Myocyte (in vitro differentiated cells): ENCODE data around the gene MAP3K6. TPM values are rescaled to one million over a fixed set of nuclear protein-coding genes. Genes with fewer than 3 reads are reported as not detected.
A peak's percentile ranks its signal among the peaks of the same experiment; 100 is the strongest.
"Not testable (repeated sequence)": the region's sequence is repeated elsewhere in the genome, so short reads cannot be mapped to it uniquely, and the experiment has no call there.

Experiments used
- DNase-seq: peaks from one replicate; pipeline ENCODE4 v3.0.0-alpha.2; 2012; ENCODE audit warnings: low read depth
- total RNA-seq: library from RNA; depleted of rRNA; stranded (reverse); fragments of >200 nt; gene quantifications from 2 replicates; pipeline ENCODE4 v1.2.3, GENCODE V29; 2014

Gene MAP3K6
- total RNA-seq, 1 donor from 2014 or later = 29.3 TPM

DNA sequence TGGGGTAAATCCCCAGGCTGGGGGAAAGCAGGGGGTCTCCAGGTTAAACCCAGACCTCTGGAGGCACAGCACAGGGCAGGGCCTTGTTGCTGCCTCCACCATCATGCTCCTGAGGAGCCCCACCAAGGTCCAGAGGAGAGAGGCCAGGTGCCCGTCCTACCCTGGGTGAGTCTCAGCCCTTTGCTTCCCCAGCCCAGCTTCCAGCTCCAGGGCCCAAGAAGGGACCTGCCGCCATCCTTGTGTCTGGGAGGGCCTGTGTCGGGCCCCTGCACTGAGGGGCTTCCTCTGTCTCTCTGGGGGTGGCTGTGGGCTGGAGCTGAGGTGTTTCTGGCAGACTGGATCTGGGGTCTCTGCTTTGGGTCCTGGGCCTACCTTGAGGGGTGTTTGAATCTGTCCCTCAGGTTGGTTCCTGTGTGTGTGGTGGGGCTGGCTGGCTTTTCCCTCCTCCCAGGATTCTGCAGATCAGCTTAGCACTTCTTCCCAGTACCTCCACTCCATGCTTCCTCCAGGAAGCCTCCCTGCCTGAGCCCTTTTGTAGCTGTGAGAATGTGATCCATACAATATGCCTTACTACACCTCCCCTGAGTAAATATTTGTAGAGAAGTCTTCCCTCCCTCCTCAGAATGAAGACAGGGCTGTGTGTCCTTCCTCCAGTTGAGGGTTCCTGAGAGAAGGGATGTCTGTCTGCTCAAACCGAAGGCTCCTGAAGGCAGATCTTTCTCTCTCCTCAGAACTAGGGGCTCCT is 31.8 kb upstream of the MAP3K6 start:
- DNase-seq = no peak

DNA sequence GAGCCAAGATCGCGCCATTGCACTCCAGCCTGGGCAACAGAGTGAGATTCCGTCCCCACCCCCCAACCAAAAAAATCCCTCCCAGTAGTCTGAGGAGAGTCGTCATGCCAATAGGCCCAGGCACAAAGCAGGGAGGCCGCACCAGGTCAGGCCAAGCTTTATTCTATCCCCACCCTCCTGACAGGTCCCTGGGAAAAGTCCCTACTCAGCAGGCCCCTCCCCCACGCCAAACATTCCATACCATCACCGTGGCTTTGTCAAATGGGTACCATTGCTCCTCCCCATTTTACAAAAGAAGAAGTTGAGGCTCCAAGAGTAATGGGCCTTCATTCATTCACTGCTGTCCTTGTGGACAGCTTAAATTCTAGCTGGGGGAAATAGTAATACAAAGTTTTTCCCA is 31.0 kb upstream of the MAP3K6 start:
- no peak for DNase-seq

DNA sequence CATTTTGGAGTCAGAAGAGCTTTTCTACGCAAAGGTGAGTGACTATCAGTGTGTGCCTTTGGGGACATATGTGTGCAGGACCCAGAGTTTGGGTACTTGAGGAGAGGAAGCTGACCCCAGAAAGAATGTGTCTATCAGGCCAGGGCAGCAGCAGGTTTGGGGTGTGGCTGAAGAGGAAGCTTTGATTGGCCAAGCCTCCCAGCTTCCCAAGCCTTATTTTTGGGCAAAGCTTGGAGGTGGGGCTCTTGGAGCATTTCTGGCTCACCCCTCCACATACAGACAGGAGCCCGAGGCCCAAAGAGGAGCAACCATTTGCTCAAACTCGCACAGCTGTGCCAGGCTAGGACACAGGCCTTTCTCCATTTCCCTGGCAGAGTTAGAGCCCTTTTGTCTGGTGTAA is 30.3 kb upstream of the MAP3K6 start:
- peak; percentile 63 for DNase-seq

DNA sequence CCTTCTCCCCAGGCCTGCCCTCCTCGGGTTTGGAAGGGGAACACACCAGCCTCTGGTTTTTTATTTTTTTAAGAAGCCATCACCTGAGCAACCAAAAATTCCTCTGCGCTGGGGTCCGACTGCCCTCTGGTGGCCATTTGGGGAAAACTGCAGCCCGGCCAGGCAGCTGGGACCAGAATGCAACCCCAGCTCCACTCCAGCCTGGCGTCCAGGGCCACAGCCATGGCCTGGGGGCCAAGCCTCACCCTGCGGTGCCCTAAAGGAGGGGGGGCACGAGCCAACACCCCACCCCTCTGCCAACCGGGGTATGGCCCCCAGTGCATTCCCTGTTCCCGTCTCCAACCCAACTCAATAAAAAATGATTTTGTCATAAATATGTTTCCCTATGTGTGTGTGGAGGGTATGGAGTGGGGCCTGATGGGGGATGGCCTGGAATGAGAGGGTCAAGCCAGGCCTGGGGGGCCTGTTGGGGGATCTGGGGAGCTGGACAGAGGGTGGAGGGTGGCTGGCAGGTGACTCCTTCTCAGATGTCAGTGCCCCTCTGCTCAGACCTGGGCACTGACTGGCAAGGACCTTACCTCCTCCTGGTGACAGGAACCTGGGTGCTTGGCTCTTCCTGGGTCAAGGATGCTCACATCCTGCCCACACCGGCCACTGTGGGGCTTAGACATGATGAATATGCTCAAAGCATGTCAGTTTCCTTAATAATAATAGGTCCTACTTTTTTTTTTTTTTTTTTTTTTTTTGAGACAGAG is 28.9 kb upstream of the MAP3K6 start:
- peak; percentile 77 for DNase-seq

DNA sequence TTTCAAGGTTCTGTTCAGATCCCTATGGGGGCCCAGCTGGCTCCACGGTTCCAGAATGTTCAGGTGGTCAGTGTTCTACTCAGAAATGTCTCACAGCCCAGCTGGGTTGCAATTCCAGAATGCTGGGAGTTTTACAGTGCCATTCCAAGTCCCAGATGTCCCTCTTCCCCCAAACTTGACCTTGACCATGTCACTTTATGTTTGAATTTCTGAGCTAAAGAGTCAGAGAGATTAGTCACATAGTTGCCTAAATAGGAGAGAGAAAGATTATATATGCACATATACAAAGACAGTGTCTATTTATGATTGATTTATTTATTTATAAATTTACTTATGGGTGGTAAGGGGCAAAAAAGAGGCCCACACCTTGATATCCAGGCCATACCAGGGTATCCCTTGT is 28.2 kb upstream of the MAP3K6 start:
- DNase-seq = no peak

DNA sequence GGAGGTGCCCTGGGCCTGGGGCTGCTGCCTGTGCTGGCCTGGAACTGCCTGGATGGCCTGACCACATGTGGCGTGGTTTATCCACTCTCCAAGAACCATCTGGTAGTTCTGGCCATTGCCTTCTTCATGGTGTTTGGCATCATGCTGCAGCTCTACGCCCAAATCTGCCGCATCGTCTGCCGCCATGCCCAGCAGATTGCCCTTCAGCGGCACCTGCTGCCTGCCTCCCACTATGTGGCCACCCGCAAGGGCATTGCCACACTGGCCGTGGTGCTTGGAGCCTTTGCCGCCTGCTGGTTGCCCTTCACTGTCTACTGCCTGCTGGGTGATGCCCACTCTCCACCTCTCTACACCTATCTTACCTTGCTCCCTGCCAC is 27.5 kb upstream of the MAP3K6 start:
- DNase-seq = no peak

DNA sequence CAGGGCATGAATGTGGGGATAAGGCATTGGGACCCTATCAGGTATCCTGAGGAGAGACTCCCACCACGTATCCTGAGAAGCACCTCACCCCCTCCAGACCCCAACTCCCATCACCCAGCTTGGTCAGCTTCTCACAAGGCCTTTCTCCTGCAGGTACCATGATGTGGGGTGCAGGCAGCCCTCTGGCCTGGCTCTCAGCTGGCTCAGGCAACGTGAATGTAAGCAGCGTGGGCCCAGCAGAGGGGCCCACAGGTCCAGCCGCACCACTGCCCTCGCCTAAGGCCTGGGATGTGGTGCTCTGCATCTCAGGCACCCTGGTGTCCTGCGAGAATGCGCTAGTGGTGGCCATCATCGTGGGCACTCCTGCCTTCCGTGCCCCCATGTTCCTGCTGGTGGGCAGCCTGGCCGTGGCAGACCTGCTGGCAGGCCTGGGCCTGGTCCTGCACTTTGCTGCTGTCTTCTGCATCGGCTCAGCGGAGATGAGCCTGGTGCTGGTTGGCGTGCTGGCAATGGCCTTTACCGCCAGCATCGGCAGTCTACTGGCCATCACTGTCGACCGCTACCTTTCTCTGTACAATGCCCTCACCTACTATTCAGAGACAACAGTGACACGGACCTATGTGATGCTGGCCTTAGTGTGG is 27.0 kb upstream of the MAP3K6 start:
- DNase-seq = no peak

DNA sequence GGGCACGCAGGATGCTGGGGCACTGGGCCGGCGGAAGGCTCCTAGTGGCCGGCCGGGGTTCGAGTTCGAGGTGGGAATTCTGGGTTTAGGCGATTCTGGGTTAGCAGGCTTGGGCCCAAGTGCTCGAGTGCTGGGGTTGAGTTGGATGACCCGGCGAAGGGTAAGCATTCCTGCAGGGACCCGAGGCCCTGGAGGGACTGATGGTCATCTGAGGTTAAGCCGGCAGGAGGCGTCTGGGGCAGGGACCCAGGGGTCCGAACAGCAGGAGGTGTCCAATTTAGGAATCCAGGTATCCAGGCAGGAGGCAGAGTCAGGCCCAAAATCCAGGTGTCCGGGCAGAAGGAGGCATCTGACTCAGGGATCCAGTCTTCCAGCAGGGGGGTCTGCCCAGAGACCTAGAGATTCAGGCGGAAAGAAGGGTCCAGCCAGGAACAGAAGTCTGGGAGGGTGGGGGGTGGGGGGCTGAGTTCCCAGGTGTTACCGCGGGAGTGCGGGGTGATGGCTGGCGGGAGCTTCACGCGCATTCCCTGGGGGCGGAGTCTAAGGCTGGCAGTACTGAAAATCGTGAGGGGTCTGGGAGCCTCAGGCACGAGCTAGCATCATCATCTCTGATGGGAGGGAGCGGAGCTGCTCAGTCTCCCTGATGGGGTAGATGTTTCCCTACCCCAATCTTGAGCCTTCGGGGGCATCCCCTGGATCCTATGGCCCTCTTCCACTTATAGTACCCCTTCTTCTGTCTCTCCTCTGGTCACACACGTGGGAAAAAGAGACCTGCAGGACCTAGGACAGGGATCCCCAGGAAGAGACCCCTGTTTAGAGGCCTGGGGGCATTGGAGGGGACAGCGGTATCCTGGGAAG is 26.2 kb upstream of the MAP3K6 start:
- peak; percentile 34 for DNase-seq

DNA sequence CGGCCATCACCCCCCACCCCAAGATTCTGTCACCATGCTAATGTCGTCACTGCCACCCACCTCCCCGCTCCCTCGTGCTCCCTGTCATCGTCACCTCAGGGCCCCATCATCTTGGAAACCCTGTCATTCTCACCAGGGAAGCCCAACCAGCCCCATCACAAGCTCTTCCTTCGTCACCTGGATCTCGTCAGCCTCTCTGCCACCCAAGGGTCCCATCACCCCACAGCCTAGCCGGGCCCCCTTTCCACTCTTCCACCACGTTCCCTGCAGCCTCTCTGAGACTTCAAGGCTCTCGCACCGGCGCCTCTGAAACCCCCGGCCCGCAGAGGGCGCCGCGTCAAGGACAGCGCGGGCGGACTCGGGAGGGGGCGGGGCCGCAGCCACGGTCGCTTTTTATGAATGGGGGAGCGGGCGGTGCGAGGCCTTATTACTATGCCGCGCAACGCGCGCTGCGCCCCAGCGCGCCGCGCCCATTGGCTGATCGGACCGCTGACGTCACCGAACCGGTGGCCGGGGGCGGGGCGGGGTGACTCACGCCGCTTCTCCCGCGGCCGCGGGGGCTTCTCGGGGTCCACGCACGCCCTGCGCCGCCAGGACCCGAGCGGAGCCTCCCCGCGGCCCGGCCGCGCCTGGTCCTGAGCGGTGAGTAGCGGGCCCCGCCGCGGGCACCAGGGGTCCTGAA is 25.5 kb upstream of the MAP3K6 start, which contains the start of gene GPR3:
TSS of gene GPR3 (plus strand) at position 527 of the 682 bp plus-strand sequence. CDS start 1,177 bp downstream, outside the sequence.
- peak; percentile 91 for DNase-seq

DNA sequence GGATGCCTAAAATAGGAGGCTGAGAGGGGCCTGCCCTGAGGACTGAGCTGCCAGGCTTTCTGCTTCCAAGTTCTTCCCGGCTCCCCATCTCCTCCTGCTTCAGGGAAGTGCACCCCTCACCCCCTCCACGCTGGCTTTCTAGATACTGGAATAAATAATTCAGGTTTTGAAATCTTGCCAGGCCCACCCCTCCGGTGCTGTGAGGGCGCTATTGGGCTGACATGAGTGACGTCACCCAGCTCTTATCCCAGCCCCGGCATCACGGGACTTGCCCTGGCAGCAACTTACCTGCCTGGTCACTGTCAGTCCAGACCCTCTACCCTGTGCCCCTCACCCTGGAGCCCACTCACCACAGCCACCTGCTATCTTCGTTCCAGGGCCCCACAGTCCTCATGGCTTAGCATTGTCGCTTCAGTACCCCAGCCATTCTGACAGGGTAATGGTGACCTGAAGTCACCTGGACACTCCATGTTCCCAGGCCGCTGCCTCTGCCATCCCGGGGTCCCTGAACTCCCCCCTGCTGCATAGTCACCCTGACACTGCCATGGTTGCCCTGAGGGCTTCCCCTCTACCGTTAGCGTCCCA is 24.8 kb upstream of the MAP3K6 start:
- DNase-seq = peak; percentile 48

DNA sequence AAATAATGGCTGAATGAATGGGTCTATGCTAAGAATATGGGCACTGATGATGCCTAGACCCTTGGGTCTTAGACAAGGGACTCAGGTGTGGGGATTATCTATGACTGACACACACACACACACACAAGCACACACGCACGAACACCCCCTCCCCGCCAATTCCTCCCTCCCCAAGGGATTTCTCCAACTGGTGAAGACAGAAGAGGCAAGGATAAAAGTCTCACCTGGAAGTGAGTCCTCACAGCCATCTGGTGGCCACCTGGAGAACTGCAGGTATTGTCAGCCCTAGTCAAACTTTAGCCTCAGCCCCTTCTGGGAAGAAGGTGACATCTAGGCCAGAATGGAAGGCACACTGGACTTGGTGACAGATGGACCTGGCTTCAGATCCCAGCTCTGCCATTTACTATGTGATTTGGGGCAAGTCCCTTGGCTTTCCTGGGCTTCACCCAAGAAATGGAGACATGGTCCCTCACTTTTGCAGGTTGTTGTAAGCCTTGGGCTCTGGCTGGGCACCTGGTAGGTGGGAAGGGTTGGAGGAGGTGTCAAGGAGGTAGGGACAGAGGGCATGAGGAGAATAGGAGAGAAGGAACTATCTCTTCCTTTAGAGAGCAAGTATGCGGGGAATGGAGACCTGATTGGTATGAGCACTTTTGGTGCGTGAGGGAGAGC is 21.7 kb upstream of the MAP3K6 start:
- peak; percentile 53 for DNase-seq

DNA sequence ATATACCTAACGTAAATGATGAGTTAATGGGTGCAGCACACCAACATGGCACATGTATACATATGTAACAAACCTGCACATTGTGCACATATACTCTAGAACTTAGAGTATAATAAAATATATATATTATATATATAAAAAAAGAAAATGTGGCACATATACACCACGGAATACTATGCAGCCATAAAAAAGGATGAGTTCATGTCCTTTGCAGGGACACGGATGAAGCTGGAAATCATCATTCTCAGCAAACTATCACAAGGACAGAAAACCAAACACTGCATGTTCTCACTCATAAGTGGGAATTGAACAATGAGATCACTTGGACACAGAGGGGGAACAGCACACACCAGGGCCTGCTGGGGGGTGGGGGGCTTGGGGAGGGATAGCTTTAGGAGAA is 18.0 kb upstream of the MAP3K6 start:
- DNase-seq = not testable (repeated sequence)

DNA sequence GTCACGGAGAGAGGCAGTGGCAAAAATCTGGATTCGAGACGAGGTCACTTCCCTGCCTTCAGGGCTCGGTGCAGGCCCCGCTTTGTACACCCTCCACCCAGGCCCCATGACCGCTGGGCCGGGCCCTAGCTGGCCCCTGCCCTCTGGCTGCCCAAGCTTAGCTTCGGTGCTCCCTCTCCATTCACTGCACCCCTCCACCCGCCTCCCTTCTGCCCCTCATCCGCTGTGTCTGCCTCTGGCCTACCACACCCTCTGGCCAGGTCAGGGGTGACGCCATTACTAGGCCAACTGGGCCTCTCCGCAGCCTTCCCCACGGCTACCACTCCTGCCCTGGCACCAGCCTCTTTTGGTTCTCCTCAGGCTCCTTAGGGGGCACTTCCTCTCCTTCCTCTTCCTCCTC is 16.9 kb upstream of the MAP3K6 start:
- DNase-seq = no peak

DNA sequence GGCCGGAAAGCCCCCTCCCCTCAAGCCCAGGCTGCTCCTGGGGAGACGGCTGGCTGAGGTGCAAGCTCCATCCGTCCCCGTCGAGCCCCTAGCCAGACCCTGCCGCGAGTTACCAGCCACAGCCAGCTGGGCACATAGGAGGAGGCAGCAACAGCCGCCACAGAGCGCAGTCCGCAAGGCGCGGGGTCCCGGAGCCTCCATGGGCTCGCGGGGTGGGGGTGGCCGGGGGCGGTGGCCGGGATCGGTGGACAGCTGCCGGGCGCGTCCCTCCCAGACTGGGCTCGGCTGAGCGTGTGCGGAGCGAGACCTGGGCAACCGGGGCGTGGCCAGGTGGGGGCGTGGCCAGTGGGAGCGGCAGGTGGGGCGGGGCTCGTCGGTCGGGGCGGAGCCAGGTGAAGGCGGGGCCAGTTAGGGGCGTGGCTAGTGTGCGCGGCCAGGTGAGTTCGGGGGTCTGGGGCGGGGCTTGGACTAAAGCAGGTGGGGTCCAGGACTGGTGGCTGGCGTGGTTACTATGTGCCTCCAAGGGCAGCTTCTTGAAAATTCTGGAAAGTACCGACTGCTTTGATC is 16.4 kb upstream of the MAP3K6 start, which contains the start of gene CD164L2:
TSS of gene CD164L2 (minus strand) at position 295 of the 567 bp plus-strand sequence. CDS start at position 201, 94 bp downstream.
- DNase-seq = no peak

DNA sequence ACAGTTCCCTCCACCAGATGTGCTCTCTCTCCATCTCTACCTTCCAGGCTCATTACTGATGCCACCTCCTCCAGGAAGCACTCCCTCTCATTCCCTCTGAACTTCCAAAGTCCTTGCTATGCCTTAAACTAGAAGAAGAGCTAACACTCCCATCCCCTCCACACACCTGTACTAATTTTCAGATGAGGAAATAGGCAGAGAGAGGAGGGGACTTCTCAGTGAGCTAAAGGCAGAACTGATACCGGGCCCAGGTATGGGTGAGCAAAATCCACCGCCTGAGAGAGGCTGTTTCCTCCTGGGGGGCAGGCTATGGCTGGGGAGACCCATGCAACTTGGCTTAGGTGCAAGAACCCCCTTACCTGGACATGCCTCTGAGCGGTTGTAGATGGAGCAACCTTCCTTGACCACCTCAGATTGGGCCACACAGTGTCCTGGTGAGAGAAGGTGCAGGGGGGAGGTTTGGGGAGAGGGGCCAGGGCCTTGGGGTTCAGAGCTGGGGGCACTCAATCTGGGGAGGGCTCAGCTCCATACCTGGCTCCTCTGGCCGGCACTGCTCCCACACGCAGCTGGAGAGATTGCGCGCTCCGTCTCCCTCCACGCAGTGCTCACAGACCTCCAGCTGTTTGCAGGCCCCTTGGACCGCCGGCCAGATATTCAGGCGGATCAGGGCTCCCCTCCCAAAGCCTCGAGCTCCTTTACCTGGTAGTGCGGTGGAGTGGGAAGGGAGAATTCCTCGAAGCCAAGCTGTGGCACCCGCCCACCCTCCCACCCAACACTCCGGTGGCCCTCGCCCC is 15.4 kb upstream of the MAP3K6 start:
- DNase-seq = no peak

DNA sequence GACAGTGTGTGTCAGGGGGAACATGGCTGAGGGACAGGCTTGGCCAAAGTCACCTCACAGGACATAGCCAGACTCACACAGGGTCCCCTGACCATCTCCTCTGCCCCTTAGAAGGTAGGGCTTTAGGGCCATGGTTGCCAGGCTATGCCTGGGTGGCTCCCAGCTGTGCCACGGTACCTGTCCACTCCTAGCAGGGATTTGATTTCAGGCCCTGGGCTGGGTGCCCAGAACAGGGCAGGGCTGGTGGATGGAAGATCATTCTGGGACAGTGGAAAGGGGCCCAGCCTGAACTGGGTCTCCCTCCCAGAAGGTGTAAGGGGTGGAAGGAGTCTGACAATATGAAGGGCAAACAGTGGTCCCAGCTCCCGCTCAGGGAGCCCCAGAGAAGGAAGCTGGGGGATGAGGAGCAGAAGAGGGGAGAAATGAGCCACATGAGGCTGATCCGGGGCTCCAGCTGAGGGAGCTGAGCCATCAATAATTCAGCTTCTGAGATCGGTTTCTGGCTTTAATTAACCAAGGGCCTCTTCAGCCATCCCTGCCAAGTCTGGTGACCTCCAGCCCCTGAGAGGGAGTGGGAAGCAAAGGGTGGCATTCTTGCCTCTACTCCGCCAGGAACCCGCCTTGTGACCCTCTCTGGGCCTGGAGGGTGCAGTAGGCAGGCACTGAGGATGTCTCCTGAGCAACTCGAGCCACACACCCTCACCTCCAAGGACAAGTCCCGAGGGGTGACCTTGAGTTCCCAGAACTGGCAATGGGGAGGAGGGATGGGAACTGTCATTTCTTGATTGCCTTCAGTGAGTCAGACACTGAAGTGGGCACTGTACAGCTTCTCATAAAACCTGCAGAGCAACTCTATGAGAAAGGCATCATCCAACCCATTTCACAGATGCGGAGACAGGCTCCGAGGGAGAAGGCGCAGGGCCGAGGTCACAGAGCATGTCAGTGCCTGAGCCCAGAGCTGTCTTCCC is 14.3 kb upstream of the MAP3K6 start:
- no peak for DNase-seq

DNA sequence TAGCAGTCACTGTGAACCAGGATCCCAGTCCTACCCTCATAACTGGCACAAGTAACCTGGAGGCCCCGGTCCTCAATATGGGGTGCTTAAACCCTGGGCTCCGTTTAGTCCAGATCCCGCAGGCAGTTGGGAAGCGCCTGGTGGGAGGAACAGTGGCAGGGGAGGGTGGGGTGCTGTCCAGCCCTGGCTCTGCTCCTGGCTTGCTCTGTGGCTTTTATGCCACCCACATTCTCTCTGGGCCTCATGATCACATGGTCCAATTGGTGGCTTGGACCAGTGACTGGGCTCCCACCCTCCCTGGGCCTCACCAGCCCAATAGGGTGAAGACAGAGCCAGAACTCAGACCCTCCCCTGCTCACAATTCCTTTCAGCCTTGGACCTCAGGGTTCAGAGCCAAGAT is 13.5 kb upstream of the MAP3K6 start:
- no peak for DNase-seq
